AG04449 (cell line): ENCODE results near the gene CDX4.

ENCODE experiments used
- CTCF ChIA-PET: fragments of 350-600 bp; formaldehyde crosslinking; extraction: SDS; loops from one replicate; lab custom pipeline; 2021; ENCODE audit warnings: antibody characterized with exemption; lab: Yijun Ruan, JAX
- POLR2A ChIA-PET: fragments of 400-600, 350-600 bp; formaldehyde crosslinking; extraction: SDS; loops from one replicate; lab custom pipeline; 2020; ENCODE audit warnings: antibody characterized with exemption, inconsistent platforms; lab: Yijun Ruan, JAX
- DNase-seq: peaks from one replicate; pipeline ENCODE4 v3.0.0-alpha.2; 2010; ENCODE audit warnings: low read depth, low spot score
- H3K4me3 ChIP-seq: 2 replicates; pipeline ENCODE4 v1.5.1; 2011; ENCODE audit warnings: low read depth, mild to moderate bottlenecking, control low read depth, low read length
- TF ChIP-seq, protein P1 (sequence below): IDR thresholded peaks from one replicate; pipeline ENCODE4 v1.5.1; 2011; ENCODE audit warnings: mild to moderate bottlenecking, moderate library complexity, low read length, control low read depth, inconsistent platforms; ENCODE audit not compliant: insufficient read depth; ENCODE audit errors: missing control alignments

Gene CDX4, protein sequence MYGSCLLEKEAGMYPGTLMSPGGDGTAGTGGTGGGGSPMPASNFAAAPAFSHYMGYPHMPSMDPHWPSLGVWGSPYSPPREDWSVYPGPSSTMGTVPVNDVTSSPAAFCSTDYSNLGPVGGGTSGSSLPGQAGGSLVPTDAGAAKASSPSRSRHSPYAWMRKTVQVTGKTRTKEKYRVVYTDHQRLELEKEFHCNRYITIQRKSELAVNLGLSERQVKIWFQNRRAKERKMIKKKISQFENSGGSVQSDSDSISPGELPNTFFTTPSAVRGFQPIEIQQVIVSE

DNA sequence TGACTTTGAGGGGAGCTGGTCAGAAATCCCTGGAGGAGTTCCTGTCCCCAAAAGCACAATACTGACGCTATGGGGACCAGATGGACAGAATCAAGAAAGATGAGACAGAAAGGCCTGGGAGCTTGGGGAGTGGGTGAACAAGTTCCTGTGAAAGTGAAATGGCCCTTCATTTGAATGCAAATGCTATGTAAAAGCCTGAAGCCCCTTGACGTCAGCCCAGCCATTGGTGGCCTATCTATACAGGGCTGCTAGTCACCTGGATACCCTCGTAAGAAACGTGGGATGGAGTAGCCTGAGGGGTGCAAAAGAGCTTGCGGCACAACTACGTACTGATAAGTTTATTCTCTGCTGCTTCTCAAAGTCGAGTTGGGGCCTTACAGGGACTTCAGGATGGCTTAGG, at the start of gene CDX4:
Gene CDX4, plus strand, starts transcription at position 223 of the 400 bp plus-strand sequence. CDS start 201 bp downstream, outside the sequence.
- ChIA-PET POLR2A (no interaction called here), CTCF (no interaction called here)
- H3K4me3 ChIP-seq, result no peak within 1 kb of the TSS
- TF ChIP-seq, protein P1, sequence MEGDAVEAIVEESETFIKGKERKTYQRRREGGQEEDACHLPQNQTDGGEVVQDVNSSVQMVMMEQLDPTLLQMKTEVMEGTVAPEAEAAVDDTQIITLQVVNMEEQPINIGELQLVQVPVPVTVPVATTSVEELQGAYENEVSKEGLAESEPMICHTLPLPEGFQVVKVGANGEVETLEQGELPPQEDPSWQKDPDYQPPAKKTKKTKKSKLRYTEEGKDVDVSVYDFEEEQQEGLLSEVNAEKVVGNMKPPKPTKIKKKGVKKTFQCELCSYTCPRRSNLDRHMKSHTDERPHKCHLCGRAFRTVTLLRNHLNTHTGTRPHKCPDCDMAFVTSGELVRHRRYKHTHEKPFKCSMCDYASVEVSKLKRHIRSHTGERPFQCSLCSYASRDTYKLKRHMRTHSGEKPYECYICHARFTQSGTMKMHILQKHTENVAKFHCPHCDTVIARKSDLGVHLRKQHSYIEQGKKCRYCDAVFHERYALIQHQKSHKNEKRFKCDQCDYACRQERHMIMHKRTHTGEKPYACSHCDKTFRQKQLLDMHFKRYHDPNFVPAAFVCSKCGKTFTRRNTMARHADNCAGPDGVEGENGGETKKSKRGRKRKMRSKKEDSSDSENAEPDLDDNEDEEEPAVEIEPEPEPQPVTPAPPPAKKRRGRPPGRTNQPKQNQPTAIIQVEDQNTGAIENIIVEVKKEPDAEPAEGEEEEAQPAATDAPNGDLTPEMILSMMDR, result no peak
- no peak for DNase-seq

DNA sequence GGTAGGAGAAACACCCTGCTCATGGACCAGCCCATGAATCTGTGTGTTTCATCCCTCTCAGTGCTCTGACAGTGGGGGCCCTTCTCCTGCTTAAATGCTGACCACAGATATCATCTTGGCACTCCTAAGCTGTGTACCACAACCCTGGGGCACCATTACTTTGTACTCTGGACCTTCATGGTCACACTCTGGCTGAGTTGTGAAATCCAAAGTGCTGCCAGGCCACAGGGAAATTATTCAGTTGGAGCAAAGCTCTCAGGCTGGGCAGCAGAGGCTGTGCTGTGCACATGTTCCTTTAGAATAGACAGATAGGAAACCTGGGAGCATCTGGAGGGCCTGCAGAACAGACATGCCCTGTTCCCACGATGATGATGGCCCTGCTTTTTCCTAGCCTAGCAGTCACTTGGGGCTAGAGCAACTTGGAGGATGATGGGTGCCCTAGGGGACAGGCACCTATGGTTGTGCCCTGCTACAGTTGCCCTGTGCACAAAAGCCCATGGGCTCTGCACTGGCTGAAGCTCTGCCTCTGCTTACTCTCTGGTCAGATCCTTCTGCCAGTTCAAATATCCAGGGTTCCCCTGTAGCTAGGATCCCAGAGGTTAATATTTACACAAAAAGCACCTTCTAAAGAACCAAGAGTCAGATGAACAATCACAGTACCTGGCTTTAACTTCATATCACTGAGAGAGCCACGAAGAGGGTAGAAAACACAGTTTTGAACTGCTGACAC, 48.5 kb upstream of the CDX4 start:
- TF ChIP-seq, protein P1, result no peak
- no peak overlapping the region for H3K4me3 ChIP-seq
- no peak for DNase-seq
- POLR2A ChIA-PET, result no interaction called here
- CTCF ChIA-PET, result no interaction called here

DNA sequence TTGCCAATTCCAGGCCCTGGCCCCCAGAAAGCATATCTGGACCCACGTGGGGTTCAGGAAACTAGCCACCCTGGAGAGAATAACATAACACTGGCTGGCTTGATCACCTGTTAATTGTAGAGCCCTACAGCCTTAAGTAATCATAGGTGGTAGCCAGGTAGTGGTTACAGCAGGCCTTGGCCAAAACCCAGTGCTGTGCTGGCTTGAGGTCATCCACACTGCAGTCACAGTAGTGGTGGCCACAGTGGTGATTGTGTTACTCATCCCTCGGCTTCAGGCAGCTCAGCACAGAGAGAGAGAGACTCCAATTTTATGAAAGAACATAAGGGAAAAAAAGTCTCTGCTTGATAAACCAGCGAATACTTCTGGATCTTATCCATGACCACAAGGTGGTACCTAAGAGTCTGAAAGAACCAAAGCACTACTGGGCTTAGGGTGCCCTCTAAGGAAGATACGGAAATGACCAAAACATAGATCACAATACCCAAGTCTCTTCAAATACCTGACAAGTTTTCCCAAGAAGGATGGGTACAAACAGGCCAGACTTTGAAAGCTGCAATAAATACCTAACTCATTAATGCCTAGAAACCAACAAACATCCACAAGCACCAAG, 46.6 kb upstream of the CDX4 start:
- H3K4me3 ChIP-seq, result no peak overlapping the region
- ChIA-PET POLR2A (no interaction called here), CTCF (no interaction called here)
- TF ChIP-seq, protein P1, result no peak
- no peak for DNase-seq

DNA sequence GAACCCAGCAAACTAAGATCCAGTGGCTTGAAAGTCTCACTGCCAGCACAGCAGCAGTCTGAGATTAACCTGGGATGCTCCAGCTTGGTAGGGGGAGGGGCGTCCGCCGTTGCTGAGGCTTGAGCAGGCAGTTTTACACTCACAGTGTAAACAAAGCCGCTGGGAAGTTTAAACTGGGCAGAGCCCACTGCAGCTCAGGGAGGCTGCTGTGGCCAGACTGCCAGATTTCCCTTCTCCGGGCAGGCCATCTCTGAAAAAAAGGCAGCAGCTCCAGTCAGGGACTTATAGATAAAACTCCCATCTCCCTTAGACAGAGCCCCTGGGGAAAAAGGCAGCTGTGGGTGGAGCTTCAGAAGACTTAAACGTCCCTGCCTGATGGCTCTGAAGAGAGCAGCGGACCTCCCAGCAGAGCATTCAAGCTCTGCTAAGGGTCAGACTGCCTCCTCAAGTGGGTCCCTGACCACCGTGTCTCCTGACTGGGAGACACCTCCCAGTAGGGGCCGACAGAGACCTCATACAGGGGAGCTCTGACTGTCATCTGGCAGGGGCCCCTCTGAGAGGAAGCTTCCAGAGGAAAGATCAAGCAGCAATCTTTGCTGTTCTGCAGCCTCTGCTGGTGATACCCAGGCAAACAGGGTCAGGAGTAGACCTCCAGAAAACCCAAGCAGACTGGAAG, 45.1 kb upstream of the CDX4 start:
- H3K4me3 ChIP-seq, result no peak overlapping the region
- ChIA-PET CTCF (no interaction called here), POLR2A (no interaction called here)
- TF ChIP-seq, protein P1, result no peak
- no peak for DNase-seq

DNA sequence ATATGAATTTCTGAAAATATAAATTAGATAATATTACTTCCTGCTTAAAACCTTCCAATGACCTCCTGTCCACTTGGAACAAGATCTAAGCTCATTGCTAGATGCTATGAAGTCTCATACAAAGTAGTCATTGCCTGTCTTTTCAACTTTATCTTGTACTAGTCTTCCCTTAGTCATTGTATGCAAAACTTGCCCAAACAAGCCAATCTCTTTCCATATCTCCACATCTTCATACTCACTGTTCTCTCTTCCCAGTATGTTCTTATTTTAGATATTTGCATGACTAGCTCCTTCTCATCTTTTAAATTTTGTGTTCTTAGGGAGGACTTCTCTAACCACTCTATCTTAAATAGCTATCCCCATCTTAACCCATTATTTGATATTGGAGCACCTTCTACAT, 33.9 kb upstream of the CDX4 start:
- DNase-seq, result no peak
- H3K4me3 ChIP-seq, result no peak overlapping the region
- CTCF ChIA-PET, result no interaction called here
- TF ChIP-seq, protein P1, result no peak
- POLR2A ChIA-PET, result no interaction called here

DNA sequence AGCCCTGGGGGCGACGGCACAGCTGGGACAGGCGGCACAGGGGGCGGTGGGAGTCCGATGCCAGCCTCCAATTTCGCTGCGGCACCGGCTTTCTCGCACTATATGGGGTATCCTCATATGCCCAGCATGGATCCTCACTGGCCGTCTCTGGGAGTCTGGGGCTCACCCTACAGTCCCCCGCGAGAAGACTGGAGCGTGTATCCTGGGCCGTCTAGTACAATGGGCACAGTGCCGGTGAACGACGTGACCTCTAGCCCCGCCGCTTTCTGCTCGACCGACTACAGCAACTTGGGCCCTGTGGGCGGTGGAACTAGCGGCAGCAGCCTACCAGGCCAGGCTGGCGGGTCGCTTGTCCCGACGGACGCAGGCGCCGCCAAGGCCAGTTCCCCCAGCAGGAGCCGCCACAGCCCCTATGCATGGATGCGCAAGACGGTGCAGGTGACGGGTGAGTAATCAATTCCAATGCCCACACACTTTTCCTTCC, 500 bp downstream of the CDX4 start:
- DNase-seq, result no peak
- ChIA-PET POLR2A (no interaction called here), CTCF (no interaction called here)
- TF ChIP-seq, protein P1, result no peak
- H3K4me3 ChIP-seq, result no peak overlapping the region
